Measurements from ENCODE around the gene DYNC1I1. TPM values are rescaled to one million over a fixed set of nuclear protein-coding genes. Genes with fewer than 3 reads are reported as not detected.

The DYNC1I1 gene
- total RNA-seq, 1 experiment from 2014 or later: 3.2 TPM

GRCh38 chr7:95798401-95798930, 26.1 kb downstream of the DYNC1I1 start:
- Mint-ChIP-seq H3K27ac (no peak overlapping the region), H3K9me3 (no peaks in the 10 kb centered on the region), H3K27me3 (ENCODE audit: low read depth) (peaks cover 6% of the 10 kb centered on the region), H3K4me1 (peaks cover 6 to 9% of the 10 kb centered on the region in 2 experiments; a peak in 3 of 4 replicates), H3K4me3 (no peak overlapping the region), H3K36me3 (ENCODE audit: insufficient read depth in 1 of 3, low read depth in 3 of 3) (no peaks in the 10 kb centered on the region)
- no peak overlapping the region for H3K27ac ChIP-seq (ENCODE audit: insufficient read length, low read depth, low read length)
- H2BK12ac ChIP-seq (ENCODE audit: insufficient read length, low read depth, low read length): no peak overlapping the region
- H3T11ph ChIP-seq (ENCODE audit: low read length): no peak overlapping the region
- H3K23me2 ChIP-seq (ENCODE audit: insufficient read length, low read depth, low read length, poor library complexity, severe bottlenecking): no peaks in the 10 kb centered on the region
- no peak overlapping the region for H2AK5ac ChIP-seq (ENCODE audit: insufficient read length, low read length)
- H3K14ac ChIP-seq (ENCODE audit: insufficient read depth, low read length): no peak overlapping the region
- no peak overlapping the region for H4K5ac ChIP-seq (ENCODE audit: insufficient read length, low read depth, low read length)
- TF ChIP-seq CTCF (conservative IDR thresholded peaks at IDR 0.05): no peak
- WGBS (ENCODE audit: extremely low coverage, insufficient read length, low lambda C conversion rate): no CpG with 5 or more reads among the region's 4 CpGs
- no peak overlapping the region for H3K4me2 ChIP-seq (ENCODE audit: insufficient read depth, insufficient read length, low read length)
- H2BK120ac ChIP-seq (ENCODE audit: low read depth, low read length, poor library complexity, severe bottlenecking): no peak overlapping the region
- no peaks in the 10 kb centered on the region; the same call in 1 of the 2 replicates for H3K4me1 ChIP-seq (ENCODE audit: insufficient read depth, low read length)
- no peak overlapping the region for H3K56ac ChIP-seq (ENCODE audit: insufficient read length, low read depth, low read length)
- no peak overlapping the region for H4K8ac ChIP-seq (replicated peaks; ENCODE audit: insufficient read length, low read depth, low read length)
- H2BK20ac ChIP-seq (ENCODE audit: low read depth, low read length, poor library complexity, severe bottlenecking): no peak overlapping the region
- H3K18ac ChIP-seq (ENCODE audit: insufficient read length, low read depth, low read length): no peak overlapping the region
- DNase-seq: no peak
- no peak overlapping the region for H2AFZ ChIP-seq (ENCODE audit: low read length)
- no peaks in the 10 kb centered on the region for H4K20me1 ChIP-seq (ENCODE audit: control insufficient read depth, insufficient read depth, insufficient read length)
- H3K9me3 ChIP-seq (ENCODE audit: control insufficient read depth, low read depth, low read length): no peaks in the 10 kb centered on the region
- no peak overlapping the region for H3K4ac ChIP-seq (ENCODE audit: low read depth, low read length)
- no peaks in the 10 kb centered on the region; the same call in 1 of the 2 replicates for H3K27me3 ChIP-seq (ENCODE audit: insufficient read depth, low read length)
- no peaks in the 10 kb centered on the region for H3K79me1 ChIP-seq (ENCODE audit: insufficient read depth, low read depth, low read length, poor library complexity, severe bottlenecking)
- H3K79me2 ChIP-seq (ENCODE audit: insufficient read depth, low read length): no peaks in the 10 kb centered on the region
- H2BK5ac ChIP-seq (ENCODE audit: insufficient read length, low read length): no peak overlapping the region
- no peak overlapping the region for H3K23ac ChIP-seq (ENCODE audit: insufficient read length, low read depth, low read length)
- H3K9ac ChIP-seq (ENCODE audit: extremely low read depth, insufficient read length, low read length): no peak overlapping the region
- no peak overlapping the region for H2BK15ac ChIP-seq (ENCODE audit: low read depth, low read length)
- H4K91ac ChIP-seq (ENCODE audit: insufficient read length, low read depth, low read length): no peak overlapping the region
